Endothelial cell of umbilical vein (primary cell): ENCODE data around the gene SHROOM2. TPM values are rescaled to one million over a fixed set of nuclear protein-coding genes. Genes with fewer than 3 reads are reported as not detected.

Source experiments
- BruUV-seq: library from RNA; stranded (reverse); fragments of 400-500 nt; replicated peaks from 2 replicates; lab custom pipeline; 2021; lab: Mats Ljungman, UMichigan
- CTCF ChIA-PET: fragments of 300-600, 350-600 bp; sonication (Branson Sonifier 250); formaldehyde crosslinking; loops from one replicate; lab custom pipeline; 2021; ENCODE audit warnings: antibody characterized with exemption, inconsistent platforms; lab: Charles Lee
- POLR2A ChIA-PET: fragments of 300-600, 350-600 bp; sonication (Branson Sonifier 250); formaldehyde crosslinking; loops from one replicate; lab custom pipeline; 2021; ENCODE audit warnings: antibody characterized with exemption, inconsistent platforms; lab: Charles Lee
- DNase-seq: peaks from one replicate; pipeline ENCODE4 v3.0.0-alpha.2; 2011; ENCODE audit warnings: low read depth, low spot score
- FAIRE-seq: peaks from 2 replicates; lab custom pipeline; 2011; peaks lifted over from hg19 to GRCh38; lab: Jason Lieb, UNC
- H2AFZ ChIP-seq: 2 replicates; pipeline ENCODE4 v1.6.0; 2012; ENCODE audit warnings: low read depth, low read length, control low read depth, inconsistent platforms
- H3K27ac ChIP-seq: 2 replicates; pipeline ENCODE4 v1.5.1; 2011; ENCODE audit warnings: low read depth, mild to moderate bottlenecking, control low read depth, low read length, moderate library complexity; ENCODE audit not compliant: insufficient read depth
- H3K27me3 ChIP-seq, 2 experiments: 2 replicates each; pipeline versions ENCODE4 v1.6.0 to v1.6.1; 2011; ENCODE audit warnings: low read length in 2 of 2, mixed read lengths in 1 of 2; ENCODE audit not compliant: control insufficient read depth in 2 of 2, insufficient read depth in 2 of 2
- H3K36me3 ChIP-seq, 2 experiments: 2 replicates in 1 of 2; 3 replicates in 1 of 2; pipeline ENCODE4 v1.5.1; 2011; ENCODE audit warnings: low read length in 2 of 2, mild to moderate bottlenecking in 1 of 2, moderate library complexity in 1 of 2; ENCODE audit not compliant: control insufficient read depth in 2 of 2, insufficient read depth in 2 of 2; ENCODE audit errors: extremely low read depth in 1 of 2
- H3K4me1 ChIP-seq: 3 replicates; pipeline ENCODE4 v1.5.1; 2011; ENCODE audit warnings: mild to moderate bottlenecking, low read length; ENCODE audit not compliant: control insufficient read depth, insufficient read depth; ENCODE audit errors: extremely low read depth
- H3K4me2 ChIP-seq: 2 replicates; pipeline ENCODE4 v1.6.1; 2011; ENCODE audit warnings: low read length, control low read depth, mixed read lengths; ENCODE audit not compliant: insufficient read depth
- H3K4me3 ChIP-seq, 3 experiments: fragments of 200-600 bp in 1 of 3; sonication (generic), shearing (Covaris generic) in 1 of 3; replicated peaks in 1 of 3; 2 replicates each; pipeline ENCODE4 v1.5.1; 2011 to 2016; ENCODE audit warnings: control low read depth in 3 of 3, low read length in 3 of 3, mild to moderate bottlenecking in 2 of 3, inconsistent platforms in 1 of 3, low read depth in 1 of 3, moderate library complexity in 1 of 3; ENCODE audit not compliant: insufficient read depth in 1 of 3
- H3K79me2 ChIP-seq: 2 replicates; pipeline ENCODE4 v1.6.0; 2012; ENCODE audit warnings: low read length, inconsistent platforms; ENCODE audit not compliant: control insufficient read depth, insufficient read depth
- H3K9ac ChIP-seq: replicated peaks from 2 replicates; pipeline ENCODE3; 2011; ENCODE audit warnings: low read length, control low read depth; ENCODE audit not compliant: insufficient read depth; ENCODE audit errors: extremely low read depth
- H3K9me1 ChIP-seq: replicated peaks from 3 replicates; pipeline ENCODE4 v1.6.0; 2011; ENCODE audit warnings: mild to moderate bottlenecking, low read length; ENCODE audit not compliant: control insufficient read depth, insufficient read depth; ENCODE audit errors: extremely low read depth
- H3K9me3 ChIP-seq: replicated peaks from 2 replicates; pipeline ENCODE4 v1.5.1; 2012; ENCODE audit warnings: low read length, inconsistent platforms; ENCODE audit not compliant: control insufficient read depth, insufficient read depth
- H4K20me1 ChIP-seq: replicated peaks from 2 replicates; pipeline ENCODE3; 2011; ENCODE audit warnings: mild to moderate bottlenecking, low read length; ENCODE audit not compliant: control insufficient read depth, insufficient read depth; ENCODE audit errors: extremely low read depth
- EZH2 ChIP-seq: IDR thresholded peaks from 2 replicates; pipeline ENCODE4 v1.6.1; 2012; ENCODE audit warnings: borderline replicate concordance, low read depth, mild to moderate bottlenecking, moderate library complexity, low read length, inconsistent platforms; ENCODE audit not compliant: severe bottlenecking
- FOS ChIP-seq: IDR thresholded peaks from 2 replicates; pipeline ENCODE4 v1.6.1; 2011; ENCODE audit warnings: mild to moderate bottlenecking, low read length, moderate library complexity, borderline replicate concordance; ENCODE audit not compliant: insufficient read depth
- GATA2 ChIP-seq: IDR thresholded peaks from 2 replicates; pipeline ENCODE4 v1.7.0; 2011; ENCODE audit warnings: low read depth, mild to moderate bottlenecking, moderate library complexity, mixed read lengths, low read length; ENCODE audit not compliant: insufficient read length, insufficient read depth
- POLR2AphosphoS5 ChIP-seq: IDR thresholded peaks from 2 replicates; pipeline ENCODE4 v1.6.1; 2012; ENCODE audit warnings: low read depth, mild to moderate bottlenecking, control low read depth, low read length, moderate library complexity; ENCODE audit not compliant: insufficient read depth
- dilution Hi-C: fragments of 300-500 bp; cut with MboI; formaldehyde crosslinking; loops from one replicate; pipeline ENCODE4 v1.15.0; 2019; ENCODE audit warnings: low sequenced_read_pairs; ENCODE audit not compliant: extremely low pct_ligation_motif_present
- intact Hi-C: fragments of 100-400 bp; cut with micrococcal nuclease; formaldehyde crosslinking; loops from one replicate; pipeline ENCODE4 v1.10.0; 2022
- polyA plus RNA-seq, 4 experiments: library from polyadenylated mRNA; depleted of rRNA in 3 of 4; stranded (reverse) in 3 of 4; unstranded in 1 of 4; fragments of >200 nt; gene quantifications; 2 replicates each; pipeline versions ENCODE4 v1.2.1 to v1.2.3, GENCODE V29; 2011 to 2012; ENCODE audit warnings: missing spikeins in 1 of 4
- total RNA-seq: library from RNA; stranded (reverse); gene quantifications from 2 replicates; pipeline ENCODE4 v1.2.3, GENCODE V29; 2021
- TF ChIP-seq, protein P1 (sequence below): IDR thresholded peaks from 2 replicates; pipeline ENCODE4 v1.6.1; 2011; ENCODE audit not compliant: insufficient read depth, insufficient read length
- TF ChIP-seq, protein P2 (sequence below), 2 donors: IDR thresholded peaks; 1 replicate in 1 of 2; 2 replicates in 1 of 2; pipeline ENCODE4 v1.5.1; 2011; ENCODE audit warnings: low read length in 2 of 2, mild to moderate bottlenecking in 2 of 2, moderate library complexity in 2 of 2, control low read depth in 1 of 2, inconsistent platforms in 1 of 2, low read depth in 1 of 2; ENCODE audit not compliant: insufficient read depth in 1 of 2; ENCODE audit errors: extremely low read depth in 1 of 2

Gene SHROOM2
- total and polyA plus RNA-seq, 2 donors (not counting 3 experiments of a cell fraction or from before 2014, with no cell fraction given): 3.7 to 11.8 TPM

DNA sequence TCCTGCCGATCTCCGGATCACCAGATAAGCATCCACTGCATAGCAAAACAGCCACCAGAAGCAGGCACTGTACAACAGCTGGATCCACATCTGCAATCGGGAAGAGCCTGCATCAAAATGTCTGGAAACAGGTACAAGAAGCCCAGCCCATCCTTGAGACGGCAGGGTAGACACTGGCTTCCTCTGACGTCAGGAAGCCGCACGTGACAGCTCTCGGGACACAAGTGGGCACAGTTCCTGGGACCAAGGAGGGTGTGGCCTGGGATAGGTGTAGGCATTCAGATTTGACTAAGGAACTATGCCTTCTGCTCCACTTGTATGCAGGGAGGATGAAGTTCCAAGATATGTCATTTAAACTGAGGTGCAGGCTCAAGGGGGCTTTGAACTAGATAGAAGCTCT lies 26.9 kb upstream of the SHROOM2 start:
- TF ChIP-seq EZH2: no peak
- no peak for TF ChIP-seq POLR2AphosphoS5
- no peak for TF ChIP-seq GATA2
- TF ChIP-seq, protein P1, sequence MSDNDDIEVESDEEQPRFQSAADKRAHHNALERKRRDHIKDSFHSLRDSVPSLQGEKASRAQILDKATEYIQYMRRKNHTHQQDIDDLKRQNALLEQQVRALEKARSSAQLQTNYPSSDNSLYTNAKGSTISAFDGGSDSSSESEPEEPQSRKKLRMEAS: no peak
- TF ChIP-seq, protein P2, sequence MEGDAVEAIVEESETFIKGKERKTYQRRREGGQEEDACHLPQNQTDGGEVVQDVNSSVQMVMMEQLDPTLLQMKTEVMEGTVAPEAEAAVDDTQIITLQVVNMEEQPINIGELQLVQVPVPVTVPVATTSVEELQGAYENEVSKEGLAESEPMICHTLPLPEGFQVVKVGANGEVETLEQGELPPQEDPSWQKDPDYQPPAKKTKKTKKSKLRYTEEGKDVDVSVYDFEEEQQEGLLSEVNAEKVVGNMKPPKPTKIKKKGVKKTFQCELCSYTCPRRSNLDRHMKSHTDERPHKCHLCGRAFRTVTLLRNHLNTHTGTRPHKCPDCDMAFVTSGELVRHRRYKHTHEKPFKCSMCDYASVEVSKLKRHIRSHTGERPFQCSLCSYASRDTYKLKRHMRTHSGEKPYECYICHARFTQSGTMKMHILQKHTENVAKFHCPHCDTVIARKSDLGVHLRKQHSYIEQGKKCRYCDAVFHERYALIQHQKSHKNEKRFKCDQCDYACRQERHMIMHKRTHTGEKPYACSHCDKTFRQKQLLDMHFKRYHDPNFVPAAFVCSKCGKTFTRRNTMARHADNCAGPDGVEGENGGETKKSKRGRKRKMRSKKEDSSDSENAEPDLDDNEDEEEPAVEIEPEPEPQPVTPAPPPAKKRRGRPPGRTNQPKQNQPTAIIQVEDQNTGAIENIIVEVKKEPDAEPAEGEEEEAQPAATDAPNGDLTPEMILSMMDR (IDR thresholded peaks at IDR 0.05; ENCODE audit: extremely low read depth in 1 of 2, insufficient read depth in 1 of 2, low read depth in 1 of 2, low read length in 2 of 2): no peak
- no peak for TF ChIP-seq FOS
- H3K27me3 ChIP-seq: no peaks in the 10 kb centered on the region
- no peaks in the 10 kb centered on the region for H3K4me1 ChIP-seq
- ChIA-PET POLR2A (no interaction called here), CTCF (no interaction called here)
- H3K79me2 ChIP-seq: no peaks in the 10 kb centered on the region
- no peaks in the 10 kb centered on the region for H3K9me3 ChIP-seq
- no peak overlapping the region for H3K4me2 ChIP-seq
- no peaks in the 10 kb centered on the region for H4K20me1 ChIP-seq
- no TSS peak for BruUV-seq
- DNase-seq (no peak), FAIRE-seq (no peak)
- H3K9ac ChIP-seq: no peak overlapping the region
- peaks cover 0 to 2% of the 10 kb centered on the region in 2 experiments for H3K36me3 ChIP-seq
- dilution Hi-C loops (no loop called here), intact Hi-C loops (no loop called here)
- no peak overlapping the region for H3K4me3 ChIP-seq
- no peak overlapping the region for H2AFZ ChIP-seq
- no peak overlapping the region for H3K27ac ChIP-seq
- H3K9me1 ChIP-seq: no peaks in the 10 kb centered on the region
